Measurements from ENCODE around the gene TAB3.

TAB3 gene

GRCh38 chrX:30885136-30885535 lies 3.9 kb downstream of the TAB3 start:
- FAIRE-seq: no peak

GRCh38 chrX:30883138-30883537 lies 5.9 kb downstream of the TAB3 start:
- no peak for FAIRE-seq

- no peak for FAIRE-seq
Measured at GRCh38 chrX:30881797-30882196, 7.3 kb downstream of the TAB3 start.

GRCh38 chrX:30881390-30881789 lies 7.7 kb downstream of the TAB3 start:
- FAIRE-seq: no peak

GRCh38 chrX:30880058-30880457 lies 9.0 kb downstream of the TAB3 start:
- no peak for FAIRE-seq

GRCh38 chrX:30876367-30876766 lies 12.7 kb downstream of the TAB3 start:
- FAIRE-seq: no peak

GRCh38 chrX:30875957-30876356 lies 13.1 kb downstream of the TAB3 start:
- FAIRE-seq: no peak

GRCh38 chrX:30874851-30875250 lies 14.2 kb downstream of the TAB3 start:
- no peak for FAIRE-seq

- no peak for FAIRE-seq
Measured at GRCh38 chrX:30870572-30870971, 18.5 kb downstream of the TAB3 start.

GRCh38 chrX:30865612-30866011 lies 23.4 kb downstream of the TAB3 start:
- no peak for FAIRE-seq

GRCh38 chrX:30865015-30865414 lies 24.0 kb downstream of the TAB3 start:
- no peak for FAIRE-seq

- FAIRE-seq: no peak
Measured at GRCh38 chrX:30864383-30864785, 24.7 kb downstream of the TAB3 start.

GRCh38 chrX:30863974-30864373 lies 25.1 kb downstream of the TAB3 start:
- no peak for FAIRE-seq

- FAIRE-seq: no peak
Measured at GRCh38 chrX:30858098-30858497, 31.0 kb downstream of the TAB3 start.

GRCh38 chrX:30851449-30851848 lies 37.6 kb downstream of the TAB3 start:
- no peak for FAIRE-seq

- no peak for FAIRE-seq
Measured at GRCh38 chrX:30835373-30835772, 53.7 kb downstream of the TAB3 start.

- FAIRE-seq: no peak
Measured at GRCh38 chrX:30833896-30834295, 55.2 kb downstream of the TAB3 start.

- FAIRE-seq: no peak
Measured at GRCh38 chrX:30831082-30831481, 58.0 kb downstream of the TAB3 start.

GRCh38 chrX:30830326-30830943 lies 58.6 kb downstream of the TAB3 start:
- FAIRE-seq: no peak

- no peak for FAIRE-seq
Measured at GRCh38 chrX:30824275-30824674, 64.8 kb downstream of the TAB3 start.

- FAIRE-seq: no peak
Measured at GRCh38 chrX:30822764-30823163, 66.3 kb downstream of the TAB3 start.

GRCh38 chrX:30822068-30822681 lies 66.9 kb downstream of the TAB3 start:
- FAIRE-seq: no peak

GRCh38 chrX:30821116-30821515 lies 67.9 kb downstream of the TAB3 start:
- no peak for FAIRE-seq

- FAIRE-seq: no peak
Measured at GRCh38 chrX:30819080-30819479, 70.0 kb downstream of the TAB3 start.

GRCh38 chrX:30816079-30816478 lies 73.0 kb downstream of the TAB3 start:
- FAIRE-seq: no peak

All from TTC549 (cell line).